Uterus (tissue), 4 donors: ENCODE data around the gene DGKI. TPM values are rescaled to one million over a fixed set of nuclear protein-coding genes. Genes with fewer than 3 reads are reported as not detected.

Source experiments
- DNase-seq, 2 donors: peaks; one replicate each; pipeline ENCODE4 v3.0.0-alpha.2; 2019 to 2020
- H3K27ac ChIP-seq, 2 donors: fragments of 200-600 bp; sonication (generic); 1 replicate in 1 of 2; 2 replicates in 1 of 2; pipeline ENCODE4 v1.5.1; 2016 to 2018
- H3K27me3 ChIP-seq, 2 donors: fragments of 200-600 bp; sonication (generic); one replicate each; pipeline ENCODE4 v1.5.1; 2018 to 2019; ENCODE audit warnings: control low read depth in 1 of 2
- H3K36me3 ChIP-seq, 2 donors: fragments of 200-600 bp; sonication (generic); one replicate each; pipeline ENCODE4 v1.5.1; 2019; ENCODE audit warnings: control low read depth in 1 of 2
- H3K4me1 ChIP-seq, 2 donors: fragments of 200-600 bp; sonication (generic); one replicate each; pipeline ENCODE4 v1.5.1; 2018 to 2019; ENCODE audit warnings: control low read depth in 1 of 2
- H3K4me3 ChIP-seq, 2 donors: fragments of 200-600 bp; sonication (generic); 1 replicate in 1 of 2; 2 replicates in 1 of 2; pipeline ENCODE4 v1.5.1; 2018 to 2019; ENCODE audit warnings: mild to moderate bottlenecking in 1 of 2
- H3K9me3 ChIP-seq, 2 donors: fragments of 200-600 bp; sonication (generic); one replicate each; pipeline ENCODE4 v1.5.1; 2019; ENCODE audit warnings: control low read depth in 1 of 2
- CTCF ChIP-seq, 4 experiments: fragments of 200-600 bp in 2 of 4; fragments of 450-650 bp in 2 of 4; sonication (generic) in 2 of 4; IDR thresholded peaks; one replicate each; pipeline ENCODE4 v1.5.1; 2016 to 2019; ENCODE audit warnings: antibody characterized with exemption in 4 of 4, mild to moderate bottlenecking in 2 of 4, moderate library complexity in 1 of 4
- POLR2A ChIP-seq, 2 donors: fragments of 450-650 bp; IDR thresholded peaks; one replicate each; pipeline ENCODE4 v1.6.1; 2016; ENCODE audit warnings: antibody characterized with exemption in 2 of 2, mild to moderate bottlenecking in 1 of 2, moderate library complexity in 1 of 2
- intact Hi-C: fragments of 100-400 bp; cut with DNase I; formaldehyde crosslinking; loops from one replicate; pipeline ENCODE4 v1.15.1; 2023; ENCODE audit warnings: low total_unique reads
- total RNA-seq, 4 donors: library from RNA; depleted of rRNA in 3 of 4; stranded (reverse); fragments of >200 nt in 3 of 4; gene quantifications; one replicate each; pipeline versions ENCODE4 v1.1.0 to v1.2.4, GENCODE V29; 2014 to 2023
- donor health status: DM: yes; HTN: yes; CAD: no.

The DGKI gene
- total RNA-seq, 4 donors from 2014 or later: 1.0 to 8.5 (median 4.1) TPM

GRCh38 chr7:137774793-137775201 lies 72.0 kb downstream of the DGKI start:
- Histone ChIP-seq H3K4me1 (no peaks in the 10 kb centered on the region), H3K4me3 (no peak overlapping the region), H3K27ac (no peak overlapping the region), H3K27me3 (no peaks in the 10 kb centered on the region), H3K9me3 (peaks cover 0 to under 1% of the 10 kb centered on the region in 2 donors), H3K36me3 (no peaks in the 10 kb centered on the region)
- DNase-seq: no peak
- TF ChIP-seq POLR2A (IDR thresholded peaks at IDR 0.05) (no peak), CTCF (IDR thresholded peaks at IDR 0.05) (no peak)
- intact Hi-C loops: no loop called here

- Histone ChIP-seq H3K27me3 (no peaks in the 10 kb centered on the region), H3K27ac (no peak overlapping the region), H3K9me3 (peaks cover 0 to 2% of the 10 kb centered on the region in 2 donors), H3K36me3 (no peaks in the 10 kb centered on the region), H3K4me3 (no peak overlapping the region), H3K4me1 (no peaks in the 10 kb centered on the region)
- TF ChIP-seq POLR2A (IDR thresholded peaks at IDR 0.05): no peak
- DNase-seq: no peak
- intact Hi-C loops: no loop called here
Observed at GRCh38 chr7:137772748-137773147, 74.0 kb downstream of the DGKI start.

DNA sequence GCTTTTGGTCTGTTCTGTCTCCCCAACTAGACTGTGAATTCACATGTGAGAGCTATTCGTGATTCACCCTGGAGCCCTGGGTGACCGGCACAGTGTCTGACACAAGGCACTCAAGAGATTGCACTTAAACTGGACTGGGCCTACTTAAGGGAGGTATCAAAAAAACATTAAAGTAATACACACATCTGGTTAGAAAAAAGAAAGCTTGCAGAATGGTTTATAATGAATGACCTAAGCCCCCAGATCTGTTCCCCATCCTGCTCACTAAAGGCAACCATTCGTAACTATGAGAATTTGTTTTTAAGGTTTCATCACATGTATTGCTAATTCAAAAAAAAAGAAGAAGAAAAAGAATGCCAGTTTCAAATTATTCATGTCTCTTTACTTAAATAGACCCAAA lies 74.5 kb downstream of the DGKI start:
- intact Hi-C loops: no loop called here
- Histone ChIP-seq H3K36me3 (no peaks in the 10 kb centered on the region), H3K4me1 (no peaks in the 10 kb centered on the region), H3K9me3 (peaks cover 0 to 2% of the 10 kb centered on the region in 2 donors), H3K27ac (no peak overlapping the region), H3K4me3 (no peak overlapping the region), H3K27me3 (no peaks in the 10 kb centered on the region)
- no peak for DNase-seq
- TF ChIP-seq CTCF (IDR thresholded peaks at IDR 0.05): no peak
- TF ChIP-seq POLR2A (IDR thresholded peaks at IDR 0.05): no peak

GRCh38 chr7:137771679-137772078 lies 75.1 kb downstream of the DGKI start:
- Histone ChIP-seq H3K9me3 (peaks cover 0 to 2% of the 10 kb centered on the region in 2 donors), H3K4me1 (no peaks in the 10 kb centered on the region), H3K27ac (no peak overlapping the region), H3K36me3 (no peaks in the 10 kb centered on the region), H3K4me3 (no peak overlapping the region), H3K27me3 (no peaks in the 10 kb centered on the region)
- intact Hi-C loops: no loop called here
- DNase-seq: no peak
- TF ChIP-seq CTCF (IDR thresholded peaks at IDR 0.05): no peak
- TF ChIP-seq POLR2A (IDR thresholded peaks at IDR 0.05): no peak

DNA sequence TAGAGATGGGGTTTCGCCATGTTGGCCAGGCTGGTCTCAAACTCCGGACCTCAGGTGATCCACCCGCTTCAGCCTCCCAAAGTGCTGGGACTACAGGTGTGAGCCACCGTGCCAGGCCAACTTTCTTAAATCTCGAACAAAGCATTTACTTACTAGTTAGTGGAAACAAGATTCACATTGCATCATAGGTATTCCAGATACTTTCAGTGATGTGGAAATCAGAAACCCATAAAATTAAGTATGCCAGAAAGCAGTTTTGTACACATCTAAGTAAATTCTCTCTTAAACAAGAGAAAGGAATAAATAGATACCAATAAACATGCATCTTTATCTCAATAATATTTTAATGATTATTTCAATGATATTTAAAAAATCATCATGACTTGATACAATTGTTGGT lies 75.5 kb downstream of the DGKI start:
- TF ChIP-seq POLR2A (IDR thresholded peaks at IDR 0.05): no peak
- Histone ChIP-seq H3K36me3 (no peaks in the 10 kb centered on the region), H3K9me3 (peaks cover 0 to 2% of the 10 kb centered on the region in 2 donors), H3K27ac (no peak overlapping the region), H3K4me3 (no peak overlapping the region), H3K27me3 (no peaks in the 10 kb centered on the region), H3K4me1 (no peaks in the 10 kb centered on the region)
- DNase-seq: no peak
- intact Hi-C loops: no loop called here

DNA sequence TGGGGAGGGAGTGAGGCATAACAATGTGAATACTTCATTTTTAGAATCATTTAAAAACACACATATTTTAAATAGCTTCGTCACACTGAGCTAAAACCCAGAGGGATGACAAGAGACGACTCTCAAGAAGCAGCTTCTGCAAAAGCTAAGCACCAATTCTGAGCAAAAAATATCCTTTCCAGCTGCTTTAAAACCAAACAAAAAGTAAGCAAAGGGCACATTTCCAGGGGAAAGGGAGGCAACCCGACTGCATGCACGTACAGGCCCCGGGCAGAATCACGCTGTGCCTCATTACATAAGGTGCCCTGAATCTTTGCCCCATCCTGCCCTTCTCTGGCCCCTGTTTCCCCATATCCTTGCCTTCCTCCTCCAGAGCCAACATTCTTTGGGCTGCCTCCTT lies 78.4 kb downstream of the DGKI start:
- H3K4me1 ChIP-seq: no peaks in the 10 kb centered on the region
- no peak overlapping the region for H3K4me3 ChIP-seq
- intact Hi-C loops: no loop called here
- DNase-seq: no peak
- H3K36me3 ChIP-seq: no peaks in the 10 kb centered on the region
- no peak overlapping the region for H3K27ac ChIP-seq
- peaks cover 0 to 2% of the 10 kb centered on the region in 2 donors for H3K9me3 ChIP-seq
- TF ChIP-seq CTCF (IDR thresholded peaks at IDR 0.05) (no peak), POLR2A (IDR thresholded peaks at IDR 0.05) (no peak)
- no peaks in the 10 kb centered on the region for H3K27me3 ChIP-seq
